ENCODE measurements around the gene ABCG1. TPM values are rescaled to one million over a fixed set of nuclear protein-coding genes. Genes with fewer than 3 reads are reported as not detected.

ABCG1 gene
- total and polyA plus RNA-seq, 2 of the 4 experiments (the other 2 are of a cell fraction) = 0.19 to 0.36 TPM

DNA sequence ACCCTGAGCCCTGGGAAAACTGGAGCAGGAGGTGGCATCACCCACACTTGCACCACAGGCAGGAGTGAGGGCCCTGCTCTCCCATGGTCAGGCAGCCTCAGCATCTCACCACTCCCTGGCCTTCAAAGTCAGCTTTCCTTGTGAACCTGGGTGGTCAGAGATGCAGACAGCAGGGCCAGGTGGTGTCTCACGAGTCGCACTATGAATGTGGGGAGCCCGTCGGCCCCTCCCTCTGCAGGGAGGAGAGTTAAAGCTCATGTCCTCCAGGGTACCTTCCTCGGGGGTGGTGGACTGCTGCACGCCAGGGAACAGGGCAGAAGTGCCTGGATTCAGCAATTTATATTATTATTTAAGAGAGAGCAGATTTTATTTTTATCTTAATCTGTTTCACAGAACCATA is 24.1 kb downstream of the ABCG1 start:
- in situ Hi-C loops (cut with MboI; ENCODE audit: low sequenced_read_pairs) (no loop called here), dilution Hi-C loops (cut with HindIII; ENCODE audit: low sequenced_read_pairs, unreplicated experiment) (no loop called here), intact Hi-C loops (cut with micrococcal nuclease) (no loop called here)
- BruUV-seq (replicated peaks) = no TSS peak
- WGBS, 2 experiments (ENCODE audit: extremely low coverage in 2 of 2, insufficient read length in 1 of 2) = 80% methylated on average over 2 of the region's 6 CpGs; no CpG with 5 or more reads in 1 of the 2 experiments
- Histone ChIP-seq H3K4ac (ENCODE audit: low read depth, low read length) (no peak overlapping the region), H2BK15ac (ENCODE audit: low read depth, low read length) (no peak overlapping the region), H3K27me3 (ENCODE audit: control insufficient read depth, insufficient read depth, low read length) (peaks cover 21% of the 10 kb centered on the region), H3K79me1 (ENCODE audit: low read depth in 1 of 2, low read length in 2 of 2) (no peaks in the 10 kb centered on the region), H3K4me2 (ENCODE audit: low read depth, low read length) (no peak overlapping the region), H3K9me1 (ENCODE audit: insufficient read depth, low read length) (0 out of 2 replicates have a peak, but pooled peaks cover 2% of the 10 kb centered on the region), H3K18ac (ENCODE audit: low read depth, low read length) (no peak overlapping the region), H3K27ac (ENCODE audit: insufficient read depth, low read length) (no peak overlapping the region), H2AK9ac (replicated peaks; ENCODE audit: low read depth, low read length, poor library complexity) (no peak overlapping the region), H4K20me1 (ENCODE audit: insufficient read depth, low read length) (no peaks in the 10 kb centered on the region; the same call in 1 of the 2 replicates), H3K56ac (ENCODE audit: extremely low read depth, insufficient read depth, low read length) (no peak overlapping the region), H2AK5ac (ENCODE audit: low read depth, low read length) (no peak overlapping the region), H4K5ac (ENCODE audit: low read depth, low read length) (no peak overlapping the region), H3K23ac (ENCODE audit: low read depth, low read length) (no peak overlapping the region), H4K8ac (ENCODE audit: low read depth in 2 of 2, low read length in 2 of 2) (no peak overlapping the region), H3K4me1 (ENCODE audit: control insufficient read depth, insufficient read depth, low read length) (no peaks in the 10 kb centered on the region; the same call in 1 of the 2 replicates), H2AFZ (replicated peaks; ENCODE audit: low read length, poor library complexity) (no peak overlapping the region), H3K36me3 (ENCODE audit: control insufficient read depth, insufficient read depth, low read length) (no peaks in the 10 kb centered on the region), H3K14ac (replicated peaks; ENCODE audit: low read depth, low read length) (no peak overlapping the region), H2BK120ac (ENCODE audit: low read depth, low read length) (no peak overlapping the region), H3K9me3 (ENCODE audit: control insufficient read depth, insufficient read depth, low read length) (no peaks in the 10 kb centered on the region; the same call in 1 of the 2 replicates), H4K91ac (ENCODE audit: insufficient read depth, low read depth, low read length) (no peak overlapping the region), H3K4me3 (ENCODE audit: insufficient read depth, low read depth, low read length) (no peak overlapping the region), H3K9ac (ENCODE audit: low read depth, low read length) (no peak overlapping the region), H2BK20ac (ENCODE audit: low read depth, low read length) (no peak overlapping the region), H2BK5ac (ENCODE audit: low read depth, low read length, poor library complexity, severe bottlenecking) (no peak overlapping the region)
- no peak for ATAC-seq (ENCODE audit: low read depth)
- TF ChIP-seq, protein P1, sequence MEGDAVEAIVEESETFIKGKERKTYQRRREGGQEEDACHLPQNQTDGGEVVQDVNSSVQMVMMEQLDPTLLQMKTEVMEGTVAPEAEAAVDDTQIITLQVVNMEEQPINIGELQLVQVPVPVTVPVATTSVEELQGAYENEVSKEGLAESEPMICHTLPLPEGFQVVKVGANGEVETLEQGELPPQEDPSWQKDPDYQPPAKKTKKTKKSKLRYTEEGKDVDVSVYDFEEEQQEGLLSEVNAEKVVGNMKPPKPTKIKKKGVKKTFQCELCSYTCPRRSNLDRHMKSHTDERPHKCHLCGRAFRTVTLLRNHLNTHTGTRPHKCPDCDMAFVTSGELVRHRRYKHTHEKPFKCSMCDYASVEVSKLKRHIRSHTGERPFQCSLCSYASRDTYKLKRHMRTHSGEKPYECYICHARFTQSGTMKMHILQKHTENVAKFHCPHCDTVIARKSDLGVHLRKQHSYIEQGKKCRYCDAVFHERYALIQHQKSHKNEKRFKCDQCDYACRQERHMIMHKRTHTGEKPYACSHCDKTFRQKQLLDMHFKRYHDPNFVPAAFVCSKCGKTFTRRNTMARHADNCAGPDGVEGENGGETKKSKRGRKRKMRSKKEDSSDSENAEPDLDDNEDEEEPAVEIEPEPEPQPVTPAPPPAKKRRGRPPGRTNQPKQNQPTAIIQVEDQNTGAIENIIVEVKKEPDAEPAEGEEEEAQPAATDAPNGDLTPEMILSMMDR (conservative IDR thresholded peaks at IDR 0.05; ENCODE audit: low read depth, low read length) = no peak
- TF ChIP-seq MAFK (IDR thresholded peaks at IDR 0.05; ENCODE audit: low read depth, low read length) = no peak
- TF ChIP-seq RAD21 (IDR thresholded peaks at IDR 0.05; ENCODE audit: low read length) = no peak
- TF ChIP-seq CHD1 (IDR thresholded peaks at IDR 0.05; ENCODE audit: low read depth, low read length) = no peak
- TF ChIP-seq MXI1 (IDR thresholded peaks at IDR 0.05; ENCODE audit: borderline replicate concordance, low read depth, low read length) = no peak
- TF ChIP-seq SMC3 (IDR thresholded peaks at IDR 0.05; ENCODE audit: low read depth, low read length) = no peak
- no peak for TF ChIP-seq NFE2L2 (IDR thresholded peaks at IDR 0.05; ENCODE audit: low read depth, low read length)
- TF ChIP-seq CEBPB (IDR thresholded peaks at IDR 0.05; ENCODE audit: low read depth, low read length) = no peak
- TF ChIP-seq BHLHE40 (IDR thresholded peaks at IDR 0.05; ENCODE audit: low read depth, low read length) = no peak
- no peak for TF ChIP-seq MAZ (IDR thresholded peaks at IDR 0.05; ENCODE audit: borderline replicate concordance, low read depth, low read length)
- TF ChIP-seq FOS (IDR thresholded peaks at IDR 0.05; ENCODE audit: low read depth, low read length) = no peak
- no peak for TF ChIP-seq POLR2A (IDR thresholded peaks at IDR 0.05; ENCODE audit: low read depth, low read length)
- no peak for TF ChIP-seq RCOR1 (IDR thresholded peaks at IDR 0.05; ENCODE audit: insufficient replicate concordance, low read length)
- TF ChIP-seq, protein P2, sequence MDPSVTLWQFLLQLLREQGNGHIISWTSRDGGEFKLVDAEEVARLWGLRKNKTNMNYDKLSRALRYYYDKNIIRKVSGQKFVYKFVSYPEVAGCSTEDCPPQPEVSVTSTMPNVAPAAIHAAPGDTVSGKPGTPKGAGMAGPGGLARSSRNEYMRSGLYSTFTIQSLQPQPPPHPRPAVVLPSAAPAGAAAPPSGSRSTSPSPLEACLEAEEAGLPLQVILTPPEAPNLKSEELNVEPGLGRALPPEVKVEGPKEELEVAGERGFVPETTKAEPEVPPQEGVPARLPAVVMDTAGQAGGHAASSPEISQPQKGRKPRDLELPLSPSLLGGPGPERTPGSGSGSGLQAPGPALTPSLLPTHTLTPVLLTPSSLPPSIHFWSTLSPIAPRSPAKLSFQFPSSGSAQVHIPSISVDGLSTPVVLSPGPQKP (IDR thresholded peaks at IDR 0.05; ENCODE audit: borderline replicate concordance, low read depth, low read length) = no peak
- no peak for TF ChIP-seq RFX5 (IDR thresholded peaks at IDR 0.05; ENCODE audit: low read depth, low read length)
- TF ChIP-seq, protein P3, sequence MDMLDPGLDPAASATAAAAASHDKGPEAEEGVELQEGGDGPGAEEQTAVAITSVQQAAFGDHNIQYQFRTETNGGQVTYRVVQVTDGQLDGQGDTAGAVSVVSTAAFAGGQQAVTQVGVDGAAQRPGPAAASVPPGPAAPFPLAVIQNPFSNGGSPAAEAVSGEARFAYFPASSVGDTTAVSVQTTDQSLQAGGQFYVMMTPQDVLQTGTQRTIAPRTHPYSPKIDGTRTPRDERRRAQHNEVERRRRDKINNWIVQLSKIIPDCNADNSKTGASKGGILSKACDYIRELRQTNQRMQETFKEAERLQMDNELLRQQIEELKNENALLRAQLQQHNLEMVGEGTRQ (IDR thresholded peaks at IDR 0.05; ENCODE audit: low read depth, low read length) = no peak
- ChIA-PET POLR2A (ENCODE audit: unreplicated experiment) (no interaction called here), CTCF (no interaction called here)
- no peak for DNase-seq
